ENCODE measurements around the gene KCNQ1.

KCNQ1 gene

DNA sequence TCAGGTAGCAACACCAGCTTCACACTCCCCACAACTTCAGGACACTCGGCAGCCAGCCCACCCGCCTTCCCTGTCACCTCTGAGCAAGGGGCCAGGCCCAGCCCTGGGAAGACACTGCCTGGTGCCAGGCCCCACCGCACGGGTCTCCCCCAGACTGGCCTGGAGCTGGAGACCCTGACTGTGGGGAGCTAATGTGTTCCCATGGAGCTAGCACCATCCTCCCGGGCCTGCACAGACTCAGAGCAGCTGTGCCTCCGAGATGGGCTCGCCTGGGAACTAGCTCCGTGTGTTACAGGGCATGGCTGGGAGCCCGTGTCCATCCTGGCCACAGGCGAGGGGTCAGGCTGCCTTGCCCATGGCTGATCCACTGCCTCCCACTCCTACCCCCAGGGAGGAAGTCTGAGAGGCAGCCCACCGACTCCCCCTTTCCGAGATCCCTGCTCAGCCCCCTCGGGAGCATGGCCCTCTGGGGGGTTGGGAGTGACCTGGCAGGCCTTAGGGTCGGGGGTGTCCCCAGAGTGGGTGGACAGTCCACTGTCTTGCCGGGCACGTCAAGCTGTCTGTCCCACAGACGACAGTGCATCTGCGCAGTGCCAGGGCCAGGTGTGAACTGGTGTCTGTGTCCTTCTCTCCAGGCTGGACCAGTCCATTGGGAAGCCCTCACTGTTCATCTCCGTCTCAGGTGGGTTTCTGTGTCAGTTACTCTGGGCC lies 331.7 kb downstream of the KCNQ1 start:
- DNase-seq: no peak

DNA sequence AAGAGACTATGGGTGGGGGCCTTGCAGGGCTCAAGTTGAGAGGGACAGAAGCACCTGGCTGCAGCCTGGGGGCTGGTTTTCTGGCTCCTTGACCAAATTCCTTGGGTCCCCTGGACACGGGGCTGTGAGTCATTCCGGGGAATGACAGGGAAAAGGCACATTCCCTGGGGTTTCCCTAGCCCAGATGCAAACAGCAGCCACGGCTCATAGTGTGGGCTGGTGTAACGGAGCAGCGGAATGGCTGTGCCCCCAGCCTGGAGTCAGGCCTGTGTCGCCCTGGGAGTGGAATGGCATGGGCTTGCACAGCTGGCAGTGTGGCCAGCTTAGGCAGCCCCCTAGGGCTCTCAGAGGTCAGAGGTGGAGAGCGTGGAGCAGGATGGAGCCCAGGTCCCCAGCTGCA lies 332.6 kb downstream of the KCNQ1 start:
- no peak for DNase-seq

DNA sequence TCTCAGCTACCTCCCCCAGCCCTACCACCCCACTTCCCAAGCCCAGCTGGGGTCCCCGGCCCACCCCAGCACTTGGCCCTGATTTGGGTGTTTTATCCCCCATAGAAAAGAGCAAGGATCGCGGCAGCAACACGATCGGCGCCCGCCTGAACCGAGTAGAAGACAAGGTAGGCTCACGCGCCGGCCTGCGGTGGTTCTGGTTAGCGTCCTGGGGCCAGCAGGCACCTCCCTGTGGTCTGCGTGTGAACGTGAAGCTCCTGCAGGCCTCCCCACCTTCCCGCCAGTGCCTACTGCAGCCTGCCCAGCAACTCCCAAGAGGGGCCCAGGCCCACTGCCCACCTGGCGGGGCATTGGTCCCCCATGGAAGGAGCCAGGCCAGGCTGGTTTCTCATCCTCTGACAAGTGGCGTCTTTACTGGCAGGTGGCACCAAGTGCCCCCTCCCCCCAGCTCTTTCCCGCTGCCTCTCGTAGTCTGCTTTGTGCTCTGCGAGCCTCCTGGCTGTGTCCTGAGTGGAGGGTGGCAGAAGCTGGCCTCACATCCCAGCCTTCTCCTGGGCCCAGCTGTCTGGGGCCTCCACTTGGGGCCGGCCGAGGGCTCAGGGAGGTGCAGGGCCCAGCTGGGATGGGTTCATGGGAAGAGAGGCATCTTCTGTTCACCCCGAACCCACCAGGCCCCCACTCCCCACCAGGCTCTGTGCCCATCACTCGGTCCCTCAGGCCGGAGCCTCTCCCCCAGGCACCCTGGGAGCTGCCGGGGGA lies 333.2 kb downstream of the KCNQ1 start:
- DNase-seq: no peak

DNA sequence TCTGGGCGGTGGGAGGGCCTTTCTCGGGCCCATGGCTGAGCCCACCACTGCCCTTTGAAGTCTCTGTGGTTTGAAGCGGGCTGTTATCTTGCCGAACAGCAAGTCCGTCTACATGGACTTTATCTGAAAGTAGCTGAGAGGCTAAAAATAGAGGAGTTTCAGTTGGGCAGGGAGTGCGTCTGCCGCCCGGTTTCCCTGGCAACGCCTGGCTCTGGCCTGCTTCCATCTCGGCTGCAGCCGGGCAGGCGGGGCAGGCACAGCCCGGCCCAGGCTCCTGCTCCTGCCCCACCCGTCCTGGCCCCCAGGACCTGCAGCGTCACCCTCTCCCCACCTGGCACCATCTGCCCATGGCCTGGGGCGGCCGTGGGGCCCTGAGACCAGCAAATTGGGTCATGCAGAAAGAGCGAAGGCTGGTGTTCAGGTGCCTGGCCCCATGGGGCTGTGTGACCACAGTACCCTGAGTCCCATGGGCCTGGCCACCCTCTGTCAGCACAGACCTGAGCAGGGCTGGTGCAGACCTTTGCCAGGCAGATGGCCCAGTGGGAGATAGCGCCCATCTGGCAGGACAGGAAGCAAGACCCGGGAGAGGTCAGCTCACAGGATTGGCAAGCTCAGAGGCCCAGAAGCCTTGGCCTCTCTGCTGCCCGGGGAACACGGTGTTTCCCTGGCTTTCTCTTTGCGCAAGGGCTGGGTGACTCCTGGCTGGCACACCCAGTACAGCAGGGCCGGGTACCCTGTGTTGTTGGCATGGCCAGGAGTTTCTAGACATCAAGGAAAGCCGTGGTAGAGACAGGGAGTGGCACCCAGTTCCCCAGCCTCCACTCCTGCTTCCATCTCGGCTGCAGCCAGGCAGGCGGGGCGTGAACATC lies 334.1 kb downstream of the KCNQ1 start:
- no peak for DNase-seq

DNA sequence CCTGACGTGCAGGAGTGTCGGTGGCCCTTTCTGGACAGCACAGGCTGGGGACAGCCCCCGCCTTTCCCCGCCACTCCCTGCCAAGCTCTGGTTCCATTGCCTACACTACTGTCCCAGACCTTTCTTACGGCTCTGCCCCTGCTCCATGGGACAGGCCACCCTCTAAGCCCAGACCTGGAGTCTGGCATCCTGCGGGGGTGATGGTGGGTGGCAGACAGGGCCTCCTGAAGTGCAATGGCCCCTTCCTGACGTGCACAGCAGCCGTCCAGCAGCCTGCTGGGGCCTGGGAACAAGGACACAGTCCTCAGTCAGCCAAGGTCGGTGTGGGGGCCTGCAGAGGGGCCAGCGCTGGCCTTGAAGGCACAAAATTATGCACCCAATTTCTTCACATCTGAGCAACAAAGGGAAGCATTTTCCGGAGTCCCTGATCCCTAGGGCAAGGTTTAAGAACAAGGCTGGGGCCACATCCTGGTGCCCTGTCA lies 334.7 kb downstream of the KCNQ1 start:
- no peak for DNase-seq

DNA sequence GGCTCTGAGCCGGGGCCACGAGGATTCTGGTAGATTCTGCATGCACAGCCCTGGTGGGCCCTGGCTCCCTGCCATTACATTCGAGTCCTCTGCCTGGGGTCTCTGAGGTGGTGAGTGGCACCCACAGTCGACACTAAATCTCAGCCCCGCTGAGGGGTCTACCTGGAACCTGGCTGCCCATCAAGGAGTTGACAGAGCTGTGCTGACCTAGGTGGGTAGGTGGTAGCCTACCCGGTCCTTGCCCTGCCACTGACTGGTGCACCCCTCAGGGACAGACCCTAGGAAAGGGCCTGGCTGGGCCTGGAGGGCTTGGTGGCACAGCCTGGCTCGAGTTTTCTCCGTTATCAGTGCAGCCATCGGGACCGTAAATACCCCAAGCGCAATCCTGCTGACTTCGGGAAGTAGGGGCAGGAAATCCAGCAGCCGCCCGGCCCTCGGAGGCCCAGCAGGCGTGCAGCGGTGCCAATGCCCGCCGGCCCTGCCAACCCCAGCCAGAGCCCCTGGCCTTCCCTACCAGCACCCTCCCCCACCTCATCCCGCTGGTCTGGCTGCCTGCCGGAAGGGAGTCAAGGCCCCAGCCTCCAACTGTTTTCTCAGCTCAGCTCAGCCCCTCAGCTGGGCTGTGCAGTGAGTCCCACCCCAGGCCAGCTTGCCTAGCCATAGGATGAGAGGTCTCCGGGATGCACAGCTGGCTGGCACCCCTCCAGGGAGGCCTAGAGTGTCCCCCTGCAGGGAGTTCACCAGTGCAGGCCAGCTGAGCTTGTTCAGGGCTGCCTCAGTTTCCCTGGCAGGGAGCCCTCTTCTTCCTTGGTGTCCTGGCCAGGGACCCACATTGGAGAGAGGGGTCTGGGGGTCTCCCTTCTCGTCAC lies 335.4 kb downstream of the KCNQ1 start:
- no peak for DNase-seq

DNA sequence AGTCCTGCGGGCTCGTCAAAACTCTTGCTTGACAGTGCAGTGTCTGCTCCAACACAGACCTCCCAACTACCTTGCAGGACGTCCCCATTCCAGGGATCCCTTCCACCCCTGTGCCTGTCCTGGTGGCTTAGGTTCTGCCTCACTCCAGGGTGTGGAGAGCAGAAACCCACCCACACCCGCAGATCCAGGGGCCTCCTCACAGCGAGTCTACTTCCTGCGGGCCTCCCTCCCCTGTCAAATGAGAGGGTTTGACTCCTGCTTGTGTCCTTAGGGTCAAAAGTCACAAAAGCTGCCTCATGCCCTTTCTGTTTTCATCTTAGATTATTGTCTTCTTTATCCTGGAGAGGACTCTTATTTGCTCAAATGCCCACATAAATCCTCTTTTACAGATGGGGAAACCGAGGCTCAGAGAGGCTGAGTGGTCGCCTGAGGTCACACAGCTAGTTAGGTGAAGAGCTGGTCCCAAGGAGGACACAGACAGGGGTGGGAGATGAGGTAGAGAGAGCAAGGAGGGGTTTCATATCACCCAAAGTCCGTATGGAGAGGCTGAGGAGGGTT lies 336.1 kb downstream of the KCNQ1 start:
- DNase-seq: no peak

DNA sequence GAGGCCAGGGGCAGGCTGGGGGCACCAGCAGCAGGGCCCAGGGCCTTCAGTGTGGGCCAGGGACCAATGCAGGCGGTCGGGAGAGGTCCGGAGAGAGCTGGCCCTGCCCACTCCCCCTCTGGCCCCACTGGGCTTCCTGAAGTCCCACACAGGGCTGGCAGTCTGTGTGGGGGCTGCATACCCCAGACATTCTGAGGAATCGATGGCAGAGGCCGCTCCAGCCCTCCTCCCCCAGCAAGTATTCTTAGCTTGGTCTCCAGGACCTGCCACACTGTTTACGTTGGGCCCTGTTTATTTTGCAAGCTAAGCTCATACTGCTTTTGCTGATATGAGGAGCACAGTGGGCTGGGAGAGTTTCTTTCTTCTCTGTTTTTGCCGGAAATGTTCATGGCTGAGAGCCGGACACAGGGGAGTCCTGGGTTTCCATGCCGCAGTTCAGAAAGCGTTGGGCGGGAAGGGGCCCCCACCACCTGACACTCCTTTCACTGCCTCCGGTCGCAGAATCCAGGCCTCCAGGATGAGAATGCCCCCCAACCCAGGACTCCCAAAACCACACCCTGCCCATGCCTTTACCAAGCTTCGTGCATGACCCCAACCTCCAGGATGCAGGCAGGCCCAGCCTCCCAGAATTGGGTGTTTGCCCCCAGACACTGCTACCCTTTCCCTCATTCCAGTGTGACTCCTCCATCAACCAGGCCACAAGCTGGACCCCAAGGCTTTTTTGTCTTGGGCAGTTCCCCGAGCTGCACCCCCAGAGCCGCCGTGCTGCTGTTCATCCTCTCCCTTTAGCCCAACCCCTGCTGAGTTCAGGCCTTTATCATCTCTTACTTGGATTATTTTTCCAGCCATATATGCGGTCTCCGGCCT lies 336.8 kb downstream of the KCNQ1 start:
- DNase-seq: no peak

DNA sequence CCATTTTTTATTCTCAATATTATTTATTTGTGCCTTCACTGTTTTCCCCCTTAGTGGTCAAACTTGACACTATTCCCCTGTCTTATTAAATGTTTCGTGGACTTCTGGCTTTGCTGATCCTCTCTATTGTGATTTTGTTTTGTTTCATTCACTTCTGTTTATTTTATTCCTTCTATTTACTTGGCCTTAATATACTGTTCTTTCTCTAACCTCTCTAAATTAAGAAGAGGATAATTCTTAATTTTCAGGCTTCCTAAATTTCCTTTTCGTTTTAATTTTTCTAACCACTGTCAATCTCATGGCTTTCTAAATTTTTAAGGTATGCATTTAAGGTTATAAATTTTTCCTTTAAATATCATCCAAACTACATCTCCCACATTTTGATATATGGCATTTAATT lies 338.0 kb downstream of the KCNQ1 start:
- DNase-seq: no peak

DNA sequence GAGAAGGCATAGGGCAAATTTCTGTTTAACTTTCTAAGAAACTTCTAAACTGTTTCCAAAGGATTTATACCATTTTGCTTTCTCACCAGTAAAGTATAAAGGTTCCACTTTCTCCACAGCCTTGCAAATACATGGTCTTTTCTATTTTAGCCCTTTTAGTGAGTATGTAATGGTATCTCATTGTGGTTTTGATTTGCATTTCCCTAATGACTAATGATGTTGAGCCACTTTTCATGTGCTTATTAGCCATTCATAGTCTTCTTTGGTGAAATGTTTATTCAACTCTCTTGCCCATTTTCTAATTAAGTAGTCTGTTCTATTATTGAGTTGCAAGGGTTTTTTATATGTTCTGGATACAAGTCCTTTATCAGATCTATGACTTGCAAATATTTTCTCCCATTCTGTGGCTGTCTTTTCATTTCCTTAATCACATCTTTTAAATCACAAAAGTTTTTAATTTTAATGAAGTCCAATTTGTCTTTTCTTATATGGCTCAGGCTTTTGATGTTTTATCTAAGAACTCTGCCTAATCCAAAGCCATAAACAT lies 338.8 kb downstream of the KCNQ1 start:
- no peak for DNase-seq

DNA sequence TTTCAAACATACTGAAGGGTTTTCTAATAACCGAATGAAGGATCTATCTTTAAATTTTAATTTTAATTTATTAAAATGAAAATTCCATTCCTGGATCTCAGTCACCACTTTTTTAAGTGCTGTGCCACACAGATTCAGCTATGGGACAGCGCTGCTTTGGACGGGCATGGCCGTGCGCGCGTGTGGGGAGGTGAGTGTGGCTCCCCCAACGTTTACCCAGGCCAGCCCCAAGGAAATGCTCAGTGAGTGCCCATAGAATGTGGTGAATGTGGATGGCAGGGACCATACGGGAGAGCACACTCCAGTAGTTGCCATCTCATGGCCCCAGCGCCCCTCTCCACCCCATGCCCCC lies 343.0 kb downstream of the KCNQ1 start:
- no peak for DNase-seq

DNA sequence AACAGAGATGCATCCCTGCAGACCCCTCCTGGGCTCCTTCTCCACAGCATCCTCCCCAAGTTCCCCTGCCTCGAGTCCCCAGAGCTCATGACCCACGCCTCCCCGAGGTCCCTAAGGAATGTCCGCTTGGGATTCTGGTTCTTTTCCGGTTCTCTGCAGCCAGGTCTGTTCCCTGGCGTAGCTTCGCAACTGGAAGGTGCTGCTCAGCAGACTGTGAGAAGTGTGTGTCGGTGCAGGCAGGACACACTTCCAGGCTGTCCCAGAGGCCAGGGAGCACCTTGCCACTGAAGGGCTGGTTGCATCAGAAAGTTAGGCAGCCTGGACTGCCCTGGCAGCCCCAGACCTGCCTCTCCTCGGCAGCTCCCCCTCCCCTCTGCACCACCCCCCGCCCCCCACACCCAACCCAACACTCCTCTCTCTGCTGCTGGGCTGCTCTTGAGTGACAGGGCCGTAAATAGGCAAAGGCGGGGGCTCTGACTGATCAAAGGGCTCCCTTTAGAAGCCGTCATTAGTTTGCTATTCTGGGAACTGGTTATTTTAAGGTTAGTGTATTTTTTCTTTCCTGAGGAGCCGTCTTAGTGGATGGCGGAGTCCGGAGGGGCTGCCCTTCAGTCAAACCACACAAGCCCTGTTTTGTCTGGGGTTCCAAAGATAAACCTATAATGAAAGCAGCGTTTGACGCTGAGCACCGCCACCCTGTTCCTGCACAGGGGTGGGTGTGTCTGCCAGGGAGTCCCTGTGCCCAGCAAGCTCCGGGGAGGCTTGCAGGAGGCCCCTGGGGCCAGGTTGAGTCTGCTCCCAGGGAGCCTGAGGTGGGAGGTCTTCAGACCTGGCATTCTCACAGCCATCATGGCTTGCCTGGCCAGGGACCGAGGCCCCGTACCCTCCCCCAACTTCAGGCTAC lies 343.6 kb downstream of the KCNQ1 start:
- DNase-seq: no peak

DNA sequence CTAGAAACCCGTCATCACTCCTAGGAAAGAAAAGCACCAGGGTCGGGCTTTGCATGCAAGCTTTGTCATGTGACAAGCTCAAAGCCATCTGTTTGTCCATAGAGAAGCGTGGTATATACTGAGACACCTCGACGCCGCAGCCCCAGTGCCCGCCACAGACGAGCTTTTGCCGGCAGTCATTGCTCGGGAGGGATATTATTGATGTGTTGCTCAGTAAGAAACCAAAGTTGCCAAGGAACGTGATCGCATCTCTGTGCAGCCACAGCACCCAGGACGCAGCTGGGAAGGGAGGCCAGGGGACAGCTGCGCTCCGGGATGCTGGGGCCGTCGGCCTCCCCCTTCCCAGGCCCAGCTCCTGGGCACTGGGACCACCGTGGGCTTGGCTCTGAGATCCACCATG lies 344.5 kb downstream of the KCNQ1 start:
- DNase-seq: no peak

DNA sequence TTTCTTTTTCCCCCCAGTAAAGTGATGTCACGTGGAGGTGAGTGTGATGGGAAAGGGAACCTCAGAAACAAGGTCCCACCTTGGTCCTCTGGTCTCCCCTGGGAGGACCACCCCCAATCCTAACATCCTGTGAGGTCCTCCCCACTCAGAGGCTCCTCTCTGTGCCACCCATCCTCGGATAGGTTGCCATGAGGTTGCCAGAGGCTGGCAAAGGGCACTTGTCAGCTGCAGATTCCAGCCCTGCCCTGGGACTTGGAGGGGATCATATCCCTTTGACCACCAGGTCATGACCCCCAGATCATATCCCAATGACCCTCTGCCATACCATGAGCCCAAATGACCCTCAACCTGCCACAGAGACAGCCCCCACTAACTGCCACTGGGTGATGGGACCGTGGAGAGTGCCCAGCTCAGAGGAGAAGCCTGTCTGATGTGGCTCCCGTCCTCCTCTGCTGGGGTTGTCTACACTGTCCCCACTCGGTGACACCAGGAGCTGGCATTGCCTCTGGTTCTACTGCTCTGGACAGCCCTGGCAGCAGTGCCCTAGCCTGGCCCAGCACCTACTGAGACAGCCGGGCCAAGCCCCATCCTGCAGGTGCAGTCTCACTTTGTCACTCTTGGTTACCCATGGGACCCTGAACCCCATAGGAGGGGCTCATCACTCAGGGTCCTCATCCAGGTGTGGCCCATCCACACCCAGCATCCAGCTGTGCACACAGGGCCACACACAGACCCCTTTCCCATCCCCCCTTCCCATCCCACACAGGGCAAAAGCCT lies 345.2 kb downstream of the KCNQ1 start:
- DNase-seq: no peak

DNA sequence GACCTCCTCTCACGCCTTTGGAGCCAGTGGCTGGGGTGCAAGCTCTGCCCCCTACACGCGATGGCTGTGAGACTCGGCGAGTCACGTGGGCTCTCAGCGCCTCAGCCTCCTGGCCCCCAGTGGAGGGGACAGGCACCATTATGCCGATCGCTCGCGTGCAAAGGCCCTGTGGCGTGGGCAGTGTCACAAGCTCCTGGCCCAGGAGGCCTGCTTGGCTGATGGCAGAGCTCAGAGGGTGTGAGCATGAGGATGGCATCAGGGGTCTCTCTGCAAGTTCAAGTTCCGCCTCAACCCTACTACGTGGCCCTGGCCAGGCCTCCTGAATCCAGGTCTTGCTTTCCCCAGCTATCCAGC lies 345.7 kb downstream of the KCNQ1 start:
- DNase-seq: no peak

DNA sequence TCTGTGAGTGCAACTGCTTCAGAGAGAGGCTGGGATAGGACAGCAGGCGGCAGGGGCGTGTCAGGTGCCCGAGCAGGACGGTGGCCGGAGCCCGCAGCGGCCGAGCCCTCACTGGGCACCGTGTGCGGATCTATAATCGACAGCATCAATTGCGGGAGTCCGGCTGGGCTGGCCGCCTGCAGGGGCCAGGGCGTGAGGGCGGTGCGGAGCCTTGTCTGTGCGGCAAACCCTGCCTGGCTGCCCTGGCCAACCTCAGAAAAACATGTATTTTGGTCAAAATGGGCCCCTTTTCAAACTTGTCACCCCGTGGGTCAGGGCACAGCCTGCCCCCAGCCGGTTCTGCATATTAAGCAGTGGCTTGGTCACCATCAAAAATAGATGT lies 346.3 kb downstream of the KCNQ1 start:
- DNase-seq: no peak

DNA sequence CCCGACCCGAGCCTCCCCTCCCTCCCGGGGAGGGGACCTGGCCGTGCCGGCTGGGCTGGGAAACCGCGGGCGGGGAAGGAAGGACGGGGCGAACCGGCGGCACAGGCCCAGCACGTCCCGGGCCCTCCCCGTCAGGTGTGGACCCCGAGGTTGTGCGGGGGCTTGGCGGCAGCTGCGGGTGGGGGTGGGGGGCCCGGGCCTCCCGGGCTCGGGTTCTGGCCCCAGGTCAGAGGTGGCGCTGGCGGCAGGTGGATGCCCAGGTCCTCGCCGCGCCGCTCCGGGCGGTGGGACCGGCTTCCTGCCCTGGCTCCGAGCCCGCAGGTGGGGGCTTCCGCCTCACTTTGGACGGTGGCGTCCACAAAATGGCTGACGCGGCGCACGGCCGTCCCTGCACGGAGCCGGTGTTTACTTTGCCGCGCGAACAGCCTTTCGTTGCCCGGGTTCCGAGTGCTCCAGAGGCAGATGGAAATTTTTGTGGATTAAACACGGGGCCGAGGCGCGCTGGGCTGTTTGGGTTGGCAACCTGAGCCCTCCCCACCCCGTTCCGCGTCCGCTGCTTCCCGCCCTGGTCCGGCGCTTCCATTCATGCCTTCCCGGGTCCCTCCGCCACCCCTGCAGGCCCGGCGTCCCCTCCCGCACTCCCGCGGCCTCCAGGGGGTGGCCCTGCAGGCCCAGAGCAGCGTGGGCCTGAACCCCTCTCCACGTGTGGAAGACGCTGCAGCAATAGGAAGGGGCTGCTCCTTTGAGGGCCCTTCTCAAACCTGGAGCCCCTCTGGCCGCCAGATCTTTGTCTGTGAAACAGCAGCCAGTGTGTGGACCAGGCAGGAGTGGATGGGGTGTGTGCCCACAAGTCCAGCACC lies 346.9 kb downstream of the KCNQ1 start:
- no peak for DNase-seq
